Spleen (tissue), 7 donors: ENCODE results near the gene EHBP1.

ENCODE experiments used
- CTCF ChIP-seq, 11 experiments: fragments of 200-600 bp in 7 of 11; fragments of 450-650 bp in 4 of 11; sonication (generic) in 4 of 11; IDR thresholded peaks in 8 of 11; conservative IDR thresholded peaks in 3 of 11; 1 replicate in 7 of 11; 2 replicates in 4 of 11; pipeline versions ENCODE4 v1.4.0 to v1.8.0; 2016 to 2021; ENCODE audit warnings: antibody characterized with exemption in 11 of 11, inconsistent platforms in 4 of 11, mild to moderate bottlenecking in 1 of 11
- POLR2A ChIP-seq, 3 donors: fragments of 450-650 bp; IDR thresholded peaks; one replicate each; pipeline ENCODE4 v1.5.1; 2017; ENCODE audit warnings: antibody characterized with exemption in 3 of 3, mild to moderate bottlenecking in 1 of 3
- POLR2AphosphoS5 ChIP-seq, 3 donors: sonication (generic); formaldehyde crosslinking; IDR thresholded peaks; one replicate each; pipeline ENCODE4 v1.5.1; 2017; ENCODE audit warnings: antibody characterized with exemption in 3 of 3
- donor health status: DM: no; HTN: no; CAD: no; lungs with moderate emphysema.
- donor health status: DM: no; HTN: no; CAD: no.
- donor health status: DM: no; HTN: no; CAD: no.

- TF ChIP-seq POLR2A (IDR thresholded peaks at IDR 0.05), result no peak
- TF ChIP-seq CTCF (IDR thresholded peaks at IDR 0.05 in 8 of 11, conservative IDR thresholded peaks at IDR 0.05 in 3 of 11), result no peak
- no peak for TF ChIP-seq POLR2AphosphoS5 (IDR thresholded peaks at IDR 0.05)
These were observed 30.5 kb upstream of the EHBP1 start for GRCh38 chr2:62675062-62675461.
